HG03439 (cell line): ENCODE measurements around the gene DCBLD1.
"Not testable (repeated sequence)": the region's sequence is repeated elsewhere in the genome, so short reads cannot be mapped to it uniquely, and the experiment has no call there.

Experiments
- ATAC-seq: cut with Tn5 transposase; IDR thresholded peaks from one replicate; pipeline ENCODE4 v1.9.1; 2021; ENCODE audit warnings: mild to moderate bottlenecking, moderate library complexity; ENCODE audit not compliant: unreplicated experiment

The DCBLD1 gene

GRCh38 chr6:117482240-117483003 is at the start of gene DCBLD1:
TSS of gene DCBLD1 (plus strand) at chr6:117482674. CDS start at chr6:117482782, 108 bp downstream.
- ATAC-seq = peak; percentile 83

DNA sequence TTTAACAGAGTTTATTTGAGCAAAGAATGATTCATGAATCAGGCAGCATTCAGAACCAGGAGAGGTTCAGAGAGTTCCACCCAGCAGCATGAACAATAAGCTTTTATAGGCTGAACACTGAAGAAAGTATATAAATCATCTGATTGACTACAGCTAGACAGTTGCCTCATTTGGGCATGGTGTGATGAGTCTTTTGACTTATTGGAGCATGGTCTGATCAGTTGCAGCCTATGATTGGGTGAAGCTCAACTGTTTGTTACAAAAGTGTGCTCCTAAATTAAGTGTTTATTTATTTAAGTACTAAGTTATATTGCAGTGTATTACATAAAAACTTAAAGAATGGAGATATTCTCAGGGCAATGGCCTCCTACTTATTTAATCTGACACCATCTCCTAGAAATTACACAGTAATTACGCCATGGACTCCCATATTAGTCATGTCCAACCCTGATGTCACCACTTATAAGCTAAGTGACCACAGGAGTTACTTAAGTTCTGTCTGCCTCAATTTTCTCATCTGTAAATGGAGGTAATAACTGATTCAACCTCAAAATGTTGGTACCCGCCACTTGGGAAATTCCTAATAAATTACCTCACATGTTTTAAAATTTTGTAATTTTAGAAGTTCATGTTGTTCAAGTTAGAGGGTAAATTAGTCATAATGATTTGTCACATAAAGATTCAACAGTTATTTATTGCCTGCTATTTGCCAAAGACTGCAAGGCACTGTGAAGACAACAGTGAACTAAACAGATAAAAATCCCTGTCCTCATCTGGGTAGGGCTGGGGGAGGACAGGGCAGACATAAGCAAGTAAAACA is 41.6 kb upstream of the DCBLD1 start:
- no peak for ATAC-seq

- ATAC-seq = no peak
Observed at GRCh38 chr6:117441824-117442264, 40.6 kb upstream of the DCBLD1 start.

GRCh38 chr6:117442313-117442712 is 40.2 kb upstream of the DCBLD1 start:
- ATAC-seq = not testable (repeated sequence)

DNA sequence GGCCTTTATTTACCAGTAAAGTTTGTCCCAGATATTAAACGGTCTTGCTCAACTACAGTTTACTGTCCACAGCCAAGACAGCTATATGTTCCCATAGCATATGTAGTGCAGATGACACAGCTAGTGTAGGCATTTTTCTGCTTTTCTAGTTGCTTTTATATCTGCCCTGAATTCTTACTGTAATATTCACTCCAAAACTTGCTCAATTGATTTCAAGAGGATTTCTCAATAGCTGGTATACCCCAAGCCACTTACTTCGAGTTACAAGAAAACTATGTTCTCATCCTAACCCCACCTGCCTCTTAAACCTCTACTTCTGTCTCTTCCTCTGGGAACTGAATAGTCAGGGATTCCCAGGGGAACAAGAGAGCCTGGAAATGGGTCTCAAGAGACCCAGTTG is 37.9 kb upstream of the DCBLD1 start:
- no peak for ATAC-seq

- ATAC-seq = no peak
Observed at GRCh38 chr6:117446861-117447260, 35.6 kb upstream of the DCBLD1 start.

GRCh38 chr6:117448011-117448410 is 34.5 kb upstream of the DCBLD1 start:
- no peak for ATAC-seq

GRCh38 chr6:117448732-117449485 is 33.6 kb upstream of the DCBLD1 start:
- ATAC-seq = no peak

DNA sequence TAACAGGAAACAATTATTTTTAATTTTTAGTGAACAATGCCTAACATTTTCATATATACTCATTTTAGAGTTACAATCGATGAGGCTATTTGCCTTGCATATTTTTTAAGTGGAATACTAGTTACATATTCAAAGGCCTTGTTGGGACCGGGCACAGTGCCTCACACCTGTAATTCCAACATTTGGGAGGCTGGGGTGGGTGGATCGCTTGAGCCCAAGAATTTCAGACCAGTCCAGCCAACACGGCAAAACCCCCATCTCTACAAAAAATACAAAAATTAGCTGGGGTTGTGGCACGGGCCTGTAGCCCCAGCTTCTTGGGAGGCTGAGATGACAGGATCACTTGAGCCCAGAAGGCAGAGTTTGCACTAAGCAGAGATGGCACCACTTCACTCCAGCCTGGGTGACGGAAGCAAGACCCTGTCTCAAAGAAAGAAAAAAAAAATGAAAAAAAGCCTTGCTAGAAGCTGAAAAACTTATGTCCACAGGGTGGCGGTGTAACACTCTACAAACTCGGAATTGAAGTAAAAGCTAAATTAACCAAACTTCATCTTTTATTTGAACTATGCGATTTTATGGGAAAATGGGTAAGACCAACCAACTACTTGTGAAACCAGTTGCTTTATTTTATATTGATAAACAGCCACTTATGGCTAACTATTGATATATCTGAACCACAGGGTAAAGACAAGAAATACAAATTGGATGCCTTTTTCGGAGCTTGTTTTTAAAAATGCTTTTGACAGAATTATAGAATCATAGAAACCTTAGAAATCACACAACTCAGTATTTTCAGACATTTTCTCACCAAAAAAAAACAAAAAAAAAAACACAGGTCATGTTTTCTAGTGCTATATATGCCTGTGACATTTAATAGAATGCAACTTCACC is 32.7 kb upstream of the DCBLD1 start:
- ATAC-seq = no peak

GRCh38 chr6:117451671-117452070 is 30.8 kb upstream of the DCBLD1 start:
- ATAC-seq = no peak

- ATAC-seq = no peak
Observed at GRCh38 chr6:117456250-117456649, 26.2 kb upstream of the DCBLD1 start.

GRCh38 chr6:117456998-117457397 is 25.5 kb upstream of the DCBLD1 start:
- ATAC-seq = no peak

GRCh38 chr6:117459204-117459944 is 23.1 kb upstream of the DCBLD1 start:
- no peak for ATAC-seq

DNA sequence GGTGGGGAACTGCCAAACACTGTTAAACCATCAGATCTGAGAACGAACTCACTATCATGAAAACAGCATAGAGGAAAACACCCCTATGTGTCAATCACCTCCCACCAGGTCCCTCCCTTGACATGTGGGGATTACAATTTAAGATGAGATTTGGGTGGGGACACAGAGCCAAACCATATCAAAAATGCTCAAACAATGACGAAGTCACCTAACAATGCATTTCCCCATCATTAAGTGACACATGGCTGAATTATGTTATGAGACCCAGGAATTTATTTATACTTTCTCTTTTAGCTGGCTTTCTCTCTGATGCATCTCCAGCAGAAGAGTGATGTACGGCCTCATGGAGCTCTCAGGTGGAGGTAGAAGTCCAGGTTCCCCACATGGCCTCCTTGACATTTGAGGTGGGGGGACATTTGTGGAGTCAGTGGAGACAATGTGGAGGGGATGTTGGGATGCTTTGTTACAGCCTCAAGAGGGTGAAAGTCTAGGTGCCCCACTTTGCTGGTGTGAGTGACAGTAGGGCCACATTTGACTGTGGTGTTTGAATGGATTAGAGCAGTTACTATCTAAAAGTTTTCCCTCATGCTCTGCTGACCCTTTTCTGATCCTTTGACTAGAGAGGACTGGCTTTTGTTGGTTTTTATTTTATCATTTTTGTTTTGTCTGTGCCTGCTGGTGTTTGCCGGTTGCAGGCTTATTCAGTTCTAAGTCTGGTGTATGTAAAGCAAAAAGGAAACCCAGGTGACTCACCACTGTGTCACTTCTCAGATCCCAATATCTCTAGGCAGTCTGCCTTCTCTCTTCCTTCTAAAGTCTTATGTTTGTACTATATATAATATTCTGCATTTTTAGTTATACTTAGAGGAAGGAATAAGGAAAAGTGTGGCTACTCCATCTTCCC is 18.5 kb upstream of the DCBLD1 start:
- ATAC-seq = peak; percentile 83

GRCh38 chr6:117464700-117465099 is 17.8 kb upstream of the DCBLD1 start:
- no peak for ATAC-seq

- no peak for ATAC-seq
Observed at GRCh38 chr6:117465691-117466090, 16.8 kb upstream of the DCBLD1 start.

- ATAC-seq = no peak
Observed at GRCh38 chr6:117467876-117468275, 14.6 kb upstream of the DCBLD1 start.

DNA sequence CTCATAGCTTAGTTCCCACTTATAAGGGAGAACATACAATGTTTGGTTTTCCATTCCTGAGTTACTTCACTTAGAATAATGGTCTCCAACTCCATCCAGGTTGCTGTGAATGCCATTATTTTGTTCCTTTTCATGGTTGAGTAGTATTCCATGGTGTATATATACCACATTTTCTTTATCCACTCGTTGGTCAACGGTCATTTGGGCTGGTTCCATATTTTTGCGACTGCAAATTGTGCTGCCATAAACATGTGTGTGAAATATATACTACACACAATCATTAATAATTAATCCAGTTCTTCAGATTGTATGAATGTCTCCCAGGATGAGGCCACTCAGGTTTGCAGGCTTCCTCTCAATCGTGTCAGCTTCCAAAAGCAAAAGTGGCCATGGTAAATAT is 13.9 kb upstream of the DCBLD1 start:
- not testable (repeated sequence) for ATAC-seq

- ATAC-seq = no peak
Observed at GRCh38 chr6:117469356-117469755, 13.1 kb upstream of the DCBLD1 start.
